Measurements from ENCODE around the gene IPO9.
A peak's percentile ranks its signal among the peaks of the same experiment; 100 is the strongest.

The IPO9 gene

DNA sequence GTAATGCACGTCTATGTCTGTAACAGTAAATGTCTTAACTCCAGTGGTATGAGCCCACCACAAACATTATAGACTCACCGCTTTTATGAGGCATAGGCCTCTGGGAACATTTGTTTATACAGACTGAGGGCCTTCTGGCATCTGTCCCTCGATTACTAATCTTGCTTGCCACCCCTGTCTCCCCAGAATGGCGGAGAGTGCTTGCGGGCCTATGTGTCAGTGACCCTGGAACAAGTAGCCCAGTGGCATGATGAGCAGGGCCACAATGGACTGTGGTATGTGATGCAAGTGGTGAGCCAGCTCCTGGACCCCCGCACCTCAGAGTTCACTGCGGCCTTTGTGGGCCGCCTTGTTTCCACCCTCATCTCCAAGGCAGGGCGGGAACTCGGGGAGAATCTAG lies 41.4 kb downstream of the IPO9 start:
- Histone ChIP-seq H3K9ac (ENCODE audit: low read length in 5 of 5) (no peak overlapping the region), H3K36me3 (ENCODE audit: control insufficient read depth in 5 of 5, insufficient read depth in 5 of 5, low read length in 5 of 5) (peaks cover 36 to 86% (median 79%) of the 10 kb centered on the region in 5 donors), H3K4me1 (ENCODE audit: control insufficient read depth in 5 of 5, insufficient read depth in 5 of 5, low read length in 5 of 5) (no peaks in the 10 kb centered on the region), H3K27ac (ENCODE audit: low read depth, low read length) (no peak overlapping the region), H3K4me3 (ENCODE audit: low read depth in 1 of 5, low read length in 5 of 5) (no peak overlapping the region), H3K9me3 (ENCODE audit: control insufficient read depth in 5 of 5, low read length in 5 of 5) (no peaks in the 10 kb centered on the region), H3K27me3 (ENCODE audit: control insufficient read depth in 5 of 5, insufficient read depth in 4 of 5, low read length in 5 of 5) (no peaks in the 10 kb centered on the region)

DNA sequence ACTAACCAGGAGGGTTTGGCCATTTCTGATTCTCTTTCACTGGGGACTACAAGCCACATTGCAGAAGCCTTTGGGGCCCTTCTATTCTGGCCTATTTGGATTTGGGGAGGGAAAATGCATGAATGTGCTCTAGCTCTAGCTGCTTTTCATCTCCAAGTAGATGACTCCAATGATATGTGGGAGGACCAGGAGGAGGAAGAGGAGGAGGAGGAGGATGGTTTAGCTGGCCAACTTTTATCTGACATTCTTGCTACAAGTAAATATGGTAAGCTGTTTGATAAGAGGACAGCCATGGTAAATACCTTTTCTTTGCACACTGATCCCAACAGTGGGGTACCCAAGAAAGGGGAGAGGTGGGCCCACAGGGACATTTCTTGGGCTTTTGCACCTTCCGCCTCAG lies 45.7 kb downstream of the IPO9 start:
- no peak overlapping the region for H3K27ac ChIP-seq (ENCODE audit: low read depth, low read length)
- no peaks in the 10 kb centered on the region for H3K27me3 ChIP-seq (ENCODE audit: control insufficient read depth in 5 of 5, insufficient read depth in 4 of 5, low read length in 5 of 5)
- peaks cover 15 to 66% (median 58%) of the 10 kb centered on the region in 5 donors for H3K36me3 ChIP-seq (ENCODE audit: control insufficient read depth in 5 of 5, insufficient read depth in 5 of 5, low read length in 5 of 5)
- no peak overlapping the region for H3K4me3 ChIP-seq (ENCODE audit: low read depth in 1 of 5, low read length in 5 of 5)
- no peak overlapping the region for H3K9ac ChIP-seq (ENCODE audit: low read length in 5 of 5)
- H3K9me3 ChIP-seq (ENCODE audit: control insufficient read depth in 5 of 5, low read length in 5 of 5) = no peaks in the 10 kb centered on the region
- H3K4me1 ChIP-seq (ENCODE audit: control insufficient read depth in 5 of 5, insufficient read depth in 5 of 5, low read length in 5 of 5) = peaks cover 0 to 4% (median 0%) of the 10 kb centered on the region in 5 donors

DNA sequence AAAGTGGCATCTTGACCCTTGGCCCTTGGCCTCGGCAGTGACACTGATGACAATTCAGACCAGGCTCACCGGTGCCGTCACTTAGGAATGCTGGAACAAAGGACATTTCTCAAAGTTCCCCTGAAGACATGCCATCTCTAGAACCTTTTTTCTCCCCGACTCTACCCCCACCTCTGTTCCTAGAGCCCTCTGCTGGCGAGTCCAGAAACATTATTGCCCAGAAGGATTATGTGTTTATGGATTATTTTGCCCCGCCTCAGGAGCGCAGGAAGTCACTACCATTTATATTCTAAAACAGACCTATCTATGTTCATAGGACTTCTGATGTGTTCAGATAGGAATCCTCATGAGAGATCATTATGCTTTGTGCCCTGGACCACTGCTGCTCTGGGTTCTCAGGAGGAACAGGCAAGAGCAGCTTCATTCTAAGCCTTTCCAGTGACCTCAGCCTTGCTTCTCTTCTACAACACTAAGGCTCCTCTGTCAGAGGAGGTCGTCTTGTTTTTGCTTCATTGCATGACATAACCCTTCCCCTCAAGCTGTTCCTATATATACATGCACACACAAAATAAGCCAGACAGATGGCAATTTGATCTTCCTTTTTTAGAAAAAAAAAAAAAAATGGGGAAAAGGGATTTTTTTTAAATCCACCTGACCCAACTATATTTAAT lies 47.3 kb downstream of the IPO9 start:
- no peak overlapping the region for H3K4me3 ChIP-seq (ENCODE audit: low read depth in 1 of 5, low read length in 5 of 5)
- H3K27ac ChIP-seq (ENCODE audit: low read depth, low read length) = no peak overlapping the region
- no peaks in the 10 kb centered on the region for H3K27me3 ChIP-seq (ENCODE audit: control insufficient read depth in 5 of 5, insufficient read depth in 4 of 5, low read length in 5 of 5)
- peaks cover 0 to 4% (median 0%) of the 10 kb centered on the region in 5 donors for H3K4me1 ChIP-seq (ENCODE audit: control insufficient read depth in 5 of 5, insufficient read depth in 5 of 5, low read length in 5 of 5)
- H3K9me3 ChIP-seq (ENCODE audit: control insufficient read depth in 5 of 5, low read length in 5 of 5) = no peaks in the 10 kb centered on the region
- H3K9ac ChIP-seq (ENCODE audit: low read length in 5 of 5) = no peak overlapping the region
- peaks cover 7 to 49% (median 42%) of the 10 kb centered on the region in 5 donors for H3K36me3 ChIP-seq (ENCODE audit: control insufficient read depth in 5 of 5, insufficient read depth in 5 of 5, low read length in 5 of 5)

DNA sequence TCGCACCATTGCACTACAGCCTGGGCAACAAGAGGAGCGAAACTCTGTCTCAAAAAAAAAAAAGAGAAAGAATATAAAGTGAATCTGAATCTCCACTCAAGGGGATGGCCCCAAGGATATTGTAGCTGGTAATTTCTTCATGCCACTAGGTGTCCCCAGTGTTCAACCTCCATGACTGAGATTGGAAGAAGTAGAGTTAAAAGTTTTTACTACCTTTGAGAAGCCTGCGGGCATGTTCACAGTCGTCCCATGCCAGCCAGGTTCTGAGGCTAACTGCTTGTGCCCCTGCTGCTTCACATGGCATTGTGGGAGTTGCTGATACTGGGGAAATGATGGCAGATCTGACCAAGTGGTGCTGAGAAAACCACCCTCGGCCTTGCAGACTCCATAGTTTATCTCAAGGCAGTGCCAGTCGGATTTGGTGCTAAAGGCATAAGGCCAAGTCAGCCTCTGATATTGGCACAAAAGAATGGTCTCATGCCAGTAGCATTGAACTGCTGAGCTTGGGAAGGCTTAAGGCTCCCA lies 49.0 kb downstream of the IPO9 start:
- Histone ChIP-seq H3K27ac (ENCODE audit: low read depth, low read length) (no peak overlapping the region), H3K27me3 (ENCODE audit: control insufficient read depth in 5 of 5, insufficient read depth in 4 of 5, low read length in 5 of 5) (no peaks in the 10 kb centered on the region), H3K9me3 (ENCODE audit: control insufficient read depth in 5 of 5, low read length in 5 of 5) (no peaks in the 10 kb centered on the region), H3K36me3 (ENCODE audit: control insufficient read depth in 5 of 5, insufficient read depth in 5 of 5, low read length in 5 of 5) (peaks cover 7 to 33% (median 27%) of the 10 kb centered on the region in 5 donors), H3K4me3 (ENCODE audit: low read depth in 1 of 5, low read length in 5 of 5) (no peak overlapping the region), H3K4me1 (ENCODE audit: control insufficient read depth in 5 of 5, insufficient read depth in 5 of 5, low read length in 5 of 5) (peaks cover 0 to 4% (median 0%) of the 10 kb centered on the region in 5 donors), H3K9ac (ENCODE audit: low read length in 5 of 5) (no peak overlapping the region)

DNA sequence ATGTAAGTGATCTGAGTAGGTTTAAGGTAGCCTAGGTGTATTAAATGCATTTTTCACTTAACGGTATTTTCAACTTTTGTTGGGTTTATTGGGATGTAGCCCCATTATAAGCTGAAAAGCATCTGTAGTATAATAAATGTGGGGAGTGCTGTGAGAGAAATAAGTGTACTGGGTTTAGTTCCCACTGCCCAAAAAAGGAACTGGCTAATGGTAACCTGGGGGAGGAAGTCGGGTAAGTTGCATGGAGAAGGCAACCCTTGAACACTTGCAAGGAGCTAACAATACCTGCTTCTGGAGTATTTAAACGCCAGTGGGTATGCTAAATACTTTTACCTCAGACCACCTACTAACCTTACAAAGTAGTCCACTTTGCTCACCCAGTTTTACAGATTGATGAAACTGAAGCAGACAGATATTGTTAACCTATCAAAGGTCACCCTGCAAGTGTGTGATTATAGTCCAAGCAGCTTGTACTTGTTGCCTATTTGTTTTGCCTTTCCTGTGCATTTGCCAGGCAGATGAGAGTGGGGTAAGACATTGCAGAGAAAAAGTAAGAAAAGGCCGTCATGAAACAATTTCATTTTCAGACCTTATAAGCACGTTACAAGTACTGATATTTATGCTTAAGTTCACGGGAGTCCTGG lies 52.1 kb downstream of the IPO9 start:
- Histone ChIP-seq H3K27ac (ENCODE audit: low read depth, low read length) (no peak overlapping the region), H3K9ac (ENCODE audit: low read length in 5 of 5) (no peak overlapping the region)

GRCh38 chr1:201881617-201882016 lies 52.7 kb downstream of the IPO9 start:
- H3K4me3 ChIP-seq (ENCODE audit: low read depth in 1 of 5, low read length in 5 of 5) = no peak overlapping the region
- H3K9ac ChIP-seq (ENCODE audit: low read length in 5 of 5) = no peak overlapping the region
- no peaks in the 10 kb centered on the region for H3K27me3 ChIP-seq (ENCODE audit: control insufficient read depth in 5 of 5, insufficient read depth in 4 of 5, low read length in 5 of 5)
- peaks cover 0 to under 1% (median 0%) of the 10 kb centered on the region in 5 donors for H3K36me3 ChIP-seq (ENCODE audit: control insufficient read depth in 5 of 5, insufficient read depth in 5 of 5, low read length in 5 of 5)
- no peak overlapping the region for H3K27ac ChIP-seq (ENCODE audit: low read depth, low read length)
- H3K9me3 ChIP-seq (ENCODE audit: control insufficient read depth in 5 of 5, low read length in 5 of 5) = no peaks in the 10 kb centered on the region
- H3K4me1 ChIP-seq (ENCODE audit: control insufficient read depth in 5 of 5, insufficient read depth in 5 of 5, low read length in 5 of 5) = peaks cover 0 to 14% (median 6%) of the 10 kb centered on the region in 5 donors

More for the DNA sequence above, 52.1 kb downstream of the IPO9 start:
- peaks cover 0 to 14% (median 9%) of the 10 kb centered on the region in 5 donors for H3K4me1 ChIP-seq (ENCODE audit: control insufficient read depth in 5 of 5, insufficient read depth in 5 of 5, low read length in 5 of 5)
- no peaks in the 10 kb centered on the region for H3K9me3 ChIP-seq (ENCODE audit: control insufficient read depth in 5 of 5, low read length in 5 of 5)
- no peaks in the 10 kb centered on the region for H3K27me3 ChIP-seq (ENCODE audit: control insufficient read depth in 5 of 5, insufficient read depth in 4 of 5, low read length in 5 of 5)
- no peak overlapping the region for H3K4me3 ChIP-seq (ENCODE audit: low read depth in 1 of 5, low read length in 5 of 5)
- H3K36me3 ChIP-seq (ENCODE audit: control insufficient read depth in 5 of 5, insufficient read depth in 5 of 5, low read length in 5 of 5) = peaks cover 0 to 6% (median 3%) of the 10 kb centered on the region in 5 donors

DNA sequence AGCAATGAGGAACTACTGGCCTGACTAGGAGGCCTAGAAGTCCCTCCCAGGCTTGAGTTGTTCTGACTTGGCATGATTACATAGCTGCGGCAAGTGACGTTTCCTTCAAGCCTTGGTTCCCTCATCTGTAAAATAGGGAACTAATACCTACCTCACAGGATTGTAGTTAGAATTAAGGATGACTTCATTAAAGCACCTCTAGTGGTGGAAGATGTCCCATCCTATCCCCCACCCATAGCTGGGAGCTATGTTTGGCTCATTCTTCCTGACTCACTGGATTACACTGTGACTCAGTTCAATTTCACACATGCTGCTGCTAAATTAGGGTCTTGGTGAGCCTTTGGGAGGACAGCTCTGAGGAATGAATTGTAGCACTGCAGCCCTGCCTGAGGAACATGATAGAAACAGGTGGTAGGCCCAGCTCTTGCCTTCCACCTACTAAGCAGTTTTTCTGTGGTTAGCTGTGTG lies 53.7 kb downstream of the IPO9 start:
- Histone ChIP-seq H3K36me3 (ENCODE audit: control insufficient read depth in 5 of 5, insufficient read depth in 5 of 5, low read length in 5 of 5) (no peaks in the 10 kb centered on the region), H3K9ac (ENCODE audit: low read length in 5 of 5) (no peak overlapping the region), H3K4me3 (ENCODE audit: low read depth in 1 of 5, low read length in 5 of 5) (no peak overlapping the region), H3K27me3 (ENCODE audit: control insufficient read depth in 5 of 5, insufficient read depth in 4 of 5, low read length in 5 of 5) (no peaks in the 10 kb centered on the region), H3K27ac (ENCODE audit: low read depth, low read length) (no peak overlapping the region), H3K9me3 (ENCODE audit: control insufficient read depth in 5 of 5, low read length in 5 of 5) (no peaks in the 10 kb centered on the region), H3K4me1 (ENCODE audit: control insufficient read depth in 5 of 5, insufficient read depth in 5 of 5, low read length in 5 of 5) (peaks cover 0 to 14% (median 6%) of the 10 kb centered on the region in 5 donors)

DNA sequence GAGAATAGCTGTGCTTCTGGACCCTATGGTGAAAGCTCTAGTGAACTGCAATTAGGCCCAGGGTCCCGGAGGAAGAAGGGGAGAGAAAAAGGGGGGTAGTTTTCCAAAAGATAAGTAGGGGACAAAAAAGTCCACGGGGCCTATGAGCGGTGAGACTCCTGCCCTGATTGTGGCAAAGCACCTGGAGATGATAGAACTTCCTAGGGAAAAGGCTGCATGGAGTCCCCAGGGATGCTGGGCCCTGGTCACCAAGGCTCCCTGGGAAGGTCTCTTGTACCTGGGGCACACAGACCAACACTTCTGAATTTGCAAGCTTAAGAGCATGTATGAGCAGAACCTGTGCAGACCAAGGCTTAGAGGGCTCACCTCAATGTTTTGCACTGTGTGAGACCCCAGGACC lies 54.3 kb downstream of the IPO9 start:
- Histone ChIP-seq H3K9ac (ENCODE audit: low read length in 5 of 5) (no peak overlapping the region), H3K27ac (ENCODE audit: low read depth, low read length) (no peak overlapping the region), H3K36me3 (ENCODE audit: control insufficient read depth in 5 of 5, insufficient read depth in 5 of 5, low read length in 5 of 5) (no peaks in the 10 kb centered on the region), H3K4me3 (ENCODE audit: low read depth in 1 of 5, low read length in 5 of 5) (no peak overlapping the region), H3K27me3 (ENCODE audit: control insufficient read depth in 5 of 5, insufficient read depth in 4 of 5, low read length in 5 of 5) (no peaks in the 10 kb centered on the region), H3K9me3 (ENCODE audit: control insufficient read depth in 5 of 5, low read length in 5 of 5) (no peaks in the 10 kb centered on the region), H3K4me1 (ENCODE audit: control insufficient read depth in 5 of 5, insufficient read depth in 5 of 5, low read length in 5 of 5) (peaks cover 0 to 17% (median 10%) of the 10 kb centered on the region in 5 donors)

GRCh38 chr1:201883786-201884185 lies 54.8 kb downstream of the IPO9 start:
- H3K9ac ChIP-seq (ENCODE audit: low read length in 5 of 5) = no peak overlapping the region

DNA sequence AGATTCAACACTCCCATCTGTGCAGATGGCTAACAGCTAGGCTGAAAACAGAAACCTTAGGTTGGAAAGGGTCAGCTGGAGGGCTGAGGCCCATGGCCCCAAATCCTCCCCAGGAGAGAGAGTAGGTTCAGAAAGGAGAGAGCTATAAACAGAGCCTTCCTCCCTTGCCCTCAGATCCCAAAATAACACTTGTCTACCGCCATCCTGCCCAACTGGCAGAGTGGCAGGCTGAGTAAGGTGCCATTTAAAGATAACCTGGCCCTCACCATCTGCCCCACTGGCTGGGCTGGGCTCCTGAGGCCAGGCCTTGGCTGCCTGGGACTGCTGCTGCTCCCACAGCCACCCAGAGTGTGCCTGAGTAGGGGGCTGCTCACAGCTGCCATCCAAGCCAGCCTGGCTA lies 55.5 kb downstream of the IPO9 start:
- Histone ChIP-seq H3K27ac (ENCODE audit: low read depth, low read length) (no peak overlapping the region), H3K9ac (ENCODE audit: low read length in 5 of 5) (peak overlapping the region in 1 of 5 donors; percentile 6), H3K4me1 (ENCODE audit: control insufficient read depth in 5 of 5, insufficient read depth in 5 of 5, low read length in 5 of 5) (peaks cover 0 to 27% (median 18%) of the 10 kb centered on the region in 5 donors), H3K36me3 (ENCODE audit: control insufficient read depth in 5 of 5, insufficient read depth in 5 of 5, low read length in 5 of 5) (no peaks in the 10 kb centered on the region), H3K4me3 (ENCODE audit: low read depth in 1 of 5, low read length in 5 of 5) (no peak overlapping the region), H3K9me3 (ENCODE audit: control insufficient read depth in 5 of 5, low read length in 5 of 5) (no peaks in the 10 kb centered on the region), H3K27me3 (ENCODE audit: control insufficient read depth in 5 of 5, insufficient read depth in 4 of 5, low read length in 5 of 5) (peaks cover 0 to 1% (median 0%) of the 10 kb centered on the region in 5 donors)

More at GRCh38 chr1:201883786-201884185, 54.8 kb downstream of the IPO9 start:
- H3K4me3 ChIP-seq (ENCODE audit: low read depth in 1 of 5, low read length in 5 of 5) = no peak overlapping the region
- H3K27me3 ChIP-seq (ENCODE audit: control insufficient read depth in 5 of 5, insufficient read depth in 4 of 5, low read length in 5 of 5) = no peaks in the 10 kb centered on the region
- H3K27ac ChIP-seq (ENCODE audit: low read depth, low read length) = no peak overlapping the region
- H3K4me1 ChIP-seq (ENCODE audit: control insufficient read depth in 5 of 5, insufficient read depth in 5 of 5, low read length in 5 of 5) = peaks cover 0 to 21% (median 12%) of the 10 kb centered on the region in 5 donors
- H3K9me3 ChIP-seq (ENCODE audit: control insufficient read depth in 5 of 5, low read length in 5 of 5) = no peaks in the 10 kb centered on the region
- no peaks in the 10 kb centered on the region for H3K36me3 ChIP-seq (ENCODE audit: control insufficient read depth in 5 of 5, insufficient read depth in 5 of 5, low read length in 5 of 5)

Measured in subcutaneous abdominal adipose tissue (tissue), 5 donors.